ENCODE data around the gene NFIB.

Gene NFIB

DNA sequence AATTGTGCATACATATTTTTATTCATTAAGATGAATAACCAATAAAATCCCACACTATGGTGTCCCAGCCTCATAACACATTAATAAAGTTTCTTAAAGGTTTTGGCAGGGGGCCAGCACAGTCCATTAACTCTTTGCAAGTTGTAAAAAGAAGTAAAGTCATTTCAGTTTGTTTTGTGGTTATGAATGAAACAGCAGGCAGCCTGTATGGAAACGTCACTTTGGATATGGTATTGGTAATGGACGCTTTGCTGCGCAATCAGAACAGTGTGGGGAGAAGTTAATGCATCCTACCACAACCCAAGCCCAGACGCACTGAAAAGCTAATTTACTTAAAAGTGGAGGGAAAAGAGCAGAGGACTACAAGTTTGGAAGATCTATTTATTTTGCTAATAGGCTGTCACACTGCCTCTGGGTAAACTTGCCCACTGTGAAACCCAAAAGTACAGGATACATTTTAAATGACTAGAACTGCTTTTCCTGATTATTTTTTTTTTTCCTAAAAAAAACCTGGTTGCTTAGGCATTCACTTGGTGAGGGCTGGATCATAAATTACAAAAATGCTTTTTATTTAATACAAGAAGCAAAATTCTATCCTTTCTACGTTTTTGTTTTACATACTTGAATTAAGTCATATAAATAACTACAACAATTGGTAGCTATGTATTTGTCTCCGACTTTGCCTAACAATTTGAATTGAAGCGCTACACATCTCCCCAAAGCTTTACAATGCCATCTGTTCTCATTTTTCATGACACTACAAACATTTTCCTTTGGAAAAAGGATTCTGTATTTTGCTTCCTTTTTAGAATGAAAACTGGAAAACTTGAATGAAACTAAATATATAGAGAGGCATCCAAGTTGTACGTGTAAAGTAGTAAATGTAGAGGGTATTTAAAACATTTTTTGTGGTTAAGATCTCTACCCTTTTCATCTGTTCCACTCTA is 104.3 kb downstream of the NFIB start:
- no peak for DNase-seq

GRCh38 chr9:14207352-14207995 is 106.5 kb downstream of the NFIB start:
- no peak for DNase-seq

DNA sequence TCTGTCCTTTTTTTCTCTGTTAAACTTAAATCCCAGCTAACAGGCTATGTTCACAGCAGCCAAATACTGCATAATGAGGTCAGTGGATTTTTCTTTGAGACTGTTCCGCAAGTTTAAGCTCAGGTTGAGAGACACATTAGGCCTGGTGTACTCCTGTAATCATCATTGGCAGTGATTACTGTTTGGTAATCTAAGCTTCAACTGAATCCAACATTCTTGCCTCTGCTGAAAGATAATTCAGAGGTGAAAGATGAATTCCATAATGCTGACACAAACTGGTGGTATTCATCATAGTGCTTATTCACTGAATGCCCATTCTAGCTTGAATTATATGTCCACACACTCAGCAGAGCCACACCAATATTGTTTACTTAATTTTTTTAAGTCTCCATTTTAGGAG is 108.5 kb downstream of the NFIB start:
- DNase-seq, result no peak

GRCh38 chr9:14203356-14204056 is 110.4 kb downstream of the NFIB start:
- DNase-seq, result no peak

- DNase-seq, result no peak
These were observed 115.0 kb downstream of the NFIB start for GRCh38 chr9:14198841-14199455.

DNA sequence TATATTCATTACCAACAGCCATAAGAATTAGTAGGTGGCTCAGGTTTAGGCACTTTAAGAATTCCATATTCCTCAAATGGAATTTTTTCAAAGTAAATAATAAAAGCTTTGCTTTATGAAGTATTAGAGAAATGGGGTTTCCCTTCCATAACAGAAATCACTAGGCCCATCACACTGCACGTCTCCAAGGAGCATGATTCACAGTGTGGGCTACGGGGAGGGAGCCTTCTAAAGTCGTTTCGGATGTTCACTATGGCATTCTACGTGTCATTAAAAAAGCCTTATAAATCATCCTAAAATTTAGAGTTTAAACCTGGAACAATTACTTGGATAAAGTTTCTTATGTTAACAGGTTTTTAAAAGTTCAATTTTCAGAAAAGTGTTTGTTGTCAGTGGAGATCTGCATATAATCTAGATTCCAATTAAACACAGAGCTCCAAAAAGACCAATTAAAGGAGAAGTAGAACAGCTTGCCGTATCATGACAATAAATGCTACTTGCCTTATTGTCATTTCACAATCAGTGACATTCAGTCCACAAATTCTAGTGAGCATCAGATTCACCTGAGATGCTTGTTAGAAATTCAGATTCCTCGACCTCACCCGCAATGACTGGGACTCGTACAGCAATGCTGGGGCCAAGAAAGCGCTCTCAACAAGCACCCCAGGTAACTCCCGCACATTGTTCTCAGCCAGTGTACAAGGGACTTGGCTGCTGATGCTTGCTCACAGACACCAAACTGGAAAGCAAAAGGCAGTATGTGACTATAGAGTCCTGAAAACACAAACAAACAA is 115.7 kb downstream of the NFIB start:
- no peak for DNase-seq

DNA sequence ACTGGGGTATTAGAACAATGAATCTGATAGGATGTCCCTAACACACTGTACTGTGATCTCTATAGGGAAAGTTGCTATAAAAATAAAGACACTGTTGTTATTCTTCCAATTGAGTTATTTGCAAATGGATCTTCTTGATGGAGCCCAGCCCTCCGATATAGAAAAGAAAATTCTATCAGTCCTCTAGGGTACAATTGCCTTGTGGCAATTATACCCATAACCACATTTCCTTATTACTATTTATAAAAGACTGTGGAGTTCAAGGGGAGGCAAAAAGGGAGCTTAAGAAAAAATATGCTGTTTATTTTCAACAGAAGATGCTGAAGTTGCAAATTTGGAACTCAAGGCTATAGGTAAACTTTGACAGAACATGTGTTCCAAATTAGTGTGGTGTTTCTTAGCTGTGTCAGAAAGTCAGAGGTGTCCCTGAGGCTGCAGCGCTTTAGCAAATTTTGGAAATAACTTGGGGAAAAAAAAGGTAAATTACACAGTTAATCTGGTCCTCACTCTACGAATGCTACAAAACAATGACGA is 116.5 kb downstream of the NFIB start:
- DNase-seq, result no peak

GRCh38 chr9:14193328-14193990 is 120.5 kb downstream of the NFIB start:
- no peak for DNase-seq

DNA sequence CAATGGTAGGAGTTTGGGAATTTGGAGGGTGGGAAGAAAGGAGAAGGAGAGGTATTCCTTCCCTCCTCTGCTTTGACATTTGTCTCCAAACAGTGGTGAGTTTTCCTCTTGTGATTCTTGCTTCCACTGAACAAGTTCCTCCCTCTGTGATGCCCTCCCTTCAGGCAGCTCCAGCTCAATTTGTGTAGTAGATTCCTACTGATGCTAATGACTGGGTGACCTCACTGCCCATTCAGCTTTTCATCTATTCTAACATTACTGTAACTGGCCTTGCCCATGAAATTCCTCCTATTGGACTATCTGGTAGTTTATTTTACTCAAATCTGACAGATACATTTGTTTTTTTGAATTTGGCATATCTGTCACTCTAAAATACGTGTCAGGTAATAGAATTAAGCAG is 121.4 kb downstream of the NFIB start:
- DNase-seq, result no peak

GRCh38 chr9:14191512-14191911 is 122.4 kb downstream of the NFIB start:
- no peak for DNase-seq

GRCh38 chr9:14190240-14190639 is 123.7 kb downstream of the NFIB start:
- DNase-seq, result no peak

DNA sequence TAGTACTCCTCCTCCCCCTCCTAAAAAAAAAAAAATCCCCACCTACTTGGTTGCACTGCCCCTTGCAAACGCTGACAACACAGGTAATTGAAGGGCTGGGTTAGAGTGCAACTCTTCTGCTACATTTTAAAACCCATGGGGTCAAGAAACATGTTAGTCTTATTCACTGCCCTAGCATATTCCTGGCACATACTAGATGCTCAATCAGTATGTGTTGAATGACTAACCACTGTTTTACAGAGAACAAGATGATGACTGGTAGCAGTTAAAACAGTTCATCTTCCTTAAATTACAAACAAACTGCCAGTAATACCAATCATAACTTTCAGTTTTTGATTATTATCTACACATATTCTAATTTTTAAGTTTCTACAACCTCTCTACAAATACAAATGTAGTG is 124.4 kb downstream of the NFIB start:
- DNase-seq, result no peak

GRCh38 chr9:14189146-14189545 is 124.8 kb downstream of the NFIB start:
- no peak for DNase-seq

DNA sequence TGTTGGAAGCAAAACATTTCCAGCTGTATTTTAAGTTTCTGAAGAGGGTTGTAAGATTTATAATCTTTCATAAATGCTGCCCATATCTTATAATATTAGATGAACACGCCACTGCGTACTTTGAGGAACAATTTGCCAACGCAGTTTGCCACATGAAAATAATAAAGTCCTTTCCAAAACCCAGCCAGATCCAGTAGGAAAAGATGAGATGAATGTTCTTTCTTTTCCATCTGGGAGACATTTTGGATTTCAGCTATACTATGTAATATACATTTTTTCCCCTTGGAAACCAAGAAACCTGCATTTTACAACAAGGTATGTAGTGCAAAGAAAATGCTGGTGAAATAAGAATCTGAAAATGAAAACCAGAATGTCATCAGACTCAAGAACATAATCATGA is 125.4 kb downstream of the NFIB start:
- no peak for DNase-seq

- no peak for DNase-seq
These were observed 125.9 kb downstream of the NFIB start for GRCh38 chr9:14188011-14188410.

DNA sequence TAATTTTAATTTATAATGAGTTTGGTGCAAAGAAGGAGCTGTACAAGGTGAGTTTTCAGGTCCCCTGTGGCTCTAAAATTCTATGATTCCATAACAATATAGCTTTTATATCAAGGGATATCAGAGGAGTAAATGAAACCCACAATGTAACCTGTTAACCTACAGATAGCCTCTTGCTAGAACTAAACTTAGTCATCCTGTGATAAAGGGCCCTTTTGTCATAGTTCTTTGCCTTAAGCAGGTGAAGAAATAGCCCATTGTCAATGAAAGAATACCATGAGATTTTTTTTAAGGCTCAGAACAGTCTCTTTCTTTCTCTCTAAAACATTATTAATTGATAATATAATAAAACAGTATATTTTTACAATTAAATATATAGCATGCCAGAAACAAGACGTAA is 127.8 kb downstream of the NFIB start:
- DNase-seq, result no peak

DNA sequence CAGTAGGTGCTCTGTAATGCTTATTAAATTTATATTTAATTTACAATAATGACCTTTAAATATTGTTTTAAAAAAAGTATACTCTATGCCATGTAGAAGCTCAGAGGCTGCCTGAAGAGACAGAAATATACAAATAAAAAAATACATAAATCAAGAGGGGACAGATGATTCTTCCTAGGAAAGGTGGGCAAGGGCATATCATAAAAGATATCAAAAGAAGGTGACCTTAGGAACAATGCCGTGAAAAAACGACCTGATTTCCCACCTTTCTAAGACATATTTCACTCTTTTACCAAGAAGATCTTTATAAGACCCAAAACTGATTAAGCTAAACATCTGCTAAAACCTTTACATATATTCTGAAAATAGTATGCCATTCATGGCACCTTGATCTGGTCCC is 128.9 kb downstream of the NFIB start:
- no peak for DNase-seq

DNA sequence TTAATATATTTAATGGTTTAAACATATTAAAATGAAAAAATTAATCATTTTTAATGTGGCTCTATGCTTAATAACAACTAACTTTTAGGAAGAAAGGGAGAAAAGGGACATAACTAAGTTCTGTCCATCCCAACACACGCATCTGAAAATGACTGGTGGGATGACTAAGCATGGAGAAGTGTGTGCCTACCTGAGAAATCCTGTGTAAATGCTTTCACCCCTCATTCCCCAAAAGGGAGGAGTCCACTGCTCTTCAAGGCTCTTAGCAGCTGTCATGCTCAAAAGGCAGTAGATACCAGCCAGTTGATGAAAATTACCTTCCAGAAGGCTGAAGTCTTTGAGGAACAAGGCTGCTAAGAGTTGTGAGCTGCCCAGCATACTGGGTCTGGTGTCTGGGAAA is 130.9 kb downstream of the NFIB start:
- no peak for DNase-seq

- DNase-seq, result no peak
These were observed 132.9 kb downstream of the NFIB start for GRCh38 chr9:14180960-14181537.

- DNase-seq, result no peak
These were observed 133.6 kb downstream of the NFIB start for GRCh38 chr9:14180093-14180959.

Data from KG1 (cell line).